ENCODE measurements around the gene ADSL. TPM values are rescaled to one million over a fixed set of nuclear protein-coding genes. Genes with fewer than 3 reads are reported as not detected.

ADSL gene
- total and polyA plus RNA-seq, 2 donors (not counting 1 experiment from before 2014, with no cell fraction given): 67.0 to 89.8 TPM

DNA sequence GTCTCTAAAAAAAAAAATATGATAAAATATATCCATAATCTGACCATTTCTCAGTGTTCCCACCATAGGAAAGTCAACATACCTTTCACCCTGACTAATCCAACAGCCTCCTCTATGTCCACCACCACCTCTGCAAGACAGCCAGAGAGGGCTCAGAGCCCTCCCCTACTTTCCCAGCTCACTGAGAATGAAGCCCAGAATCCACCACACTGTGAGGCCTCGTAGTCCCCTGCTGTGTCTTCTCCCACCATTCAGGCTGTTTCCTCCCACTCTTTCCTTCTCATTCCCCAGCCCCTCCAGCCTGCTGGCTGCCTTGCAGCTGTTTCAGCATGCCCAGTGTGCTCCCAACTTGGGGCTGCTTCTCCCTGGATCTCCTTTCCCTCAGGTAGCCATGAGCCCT, 51.1 kb downstream of the ADSL start:
- Histone ChIP-seq H3K27me3 (ENCODE audit: control insufficient read depth, insufficient read depth, low read length) (no peaks in the 10 kb centered on the region), H3K4me3 (replicated peaks in 1 of 4; ENCODE audit: control extremely low read depth in 1 of 4, insufficient read depth in 1 of 4, low read depth in 3 of 4, low read length in 4 of 4) (no peak overlapping the region), H3K9ac (ENCODE audit: insufficient read depth, low read length) (no peak overlapping the region), H3K79me2 (ENCODE audit: control insufficient read depth, insufficient read depth, low read length) (no peaks in the 10 kb centered on the region), H4K20me1 (ENCODE audit: control insufficient read depth, extremely low read depth, insufficient read depth, low read length) (no peaks in the 10 kb centered on the region), H3K36me3 (ENCODE audit: control insufficient read depth, insufficient read depth, low read length) (peaks cover 2% of the 10 kb centered on the region), H3K4me2 (ENCODE audit: extremely low read depth, insufficient read depth, low read length) (no peak overlapping the region), H3K4me1 (ENCODE audit: control insufficient read depth, extremely low read depth, insufficient read depth, low read length) (peaks cover 5% of the 10 kb centered on the region), H2AFZ (ENCODE audit: low read length) (no peak overlapping the region), H3K27ac (ENCODE audit: insufficient read depth, low read length) (peak overlapping the region; percentile 56), H3K9me3 (ENCODE audit: control insufficient read depth, insufficient read depth, low read depth, low read length) (no peaks in the 10 kb centered on the region)
- TF ChIP-seq EZH2 (IDR thresholded peaks at IDR 0.05; ENCODE audit: low read length, missing control alignments): no peak
- TF ChIP-seq, protein P1, sequence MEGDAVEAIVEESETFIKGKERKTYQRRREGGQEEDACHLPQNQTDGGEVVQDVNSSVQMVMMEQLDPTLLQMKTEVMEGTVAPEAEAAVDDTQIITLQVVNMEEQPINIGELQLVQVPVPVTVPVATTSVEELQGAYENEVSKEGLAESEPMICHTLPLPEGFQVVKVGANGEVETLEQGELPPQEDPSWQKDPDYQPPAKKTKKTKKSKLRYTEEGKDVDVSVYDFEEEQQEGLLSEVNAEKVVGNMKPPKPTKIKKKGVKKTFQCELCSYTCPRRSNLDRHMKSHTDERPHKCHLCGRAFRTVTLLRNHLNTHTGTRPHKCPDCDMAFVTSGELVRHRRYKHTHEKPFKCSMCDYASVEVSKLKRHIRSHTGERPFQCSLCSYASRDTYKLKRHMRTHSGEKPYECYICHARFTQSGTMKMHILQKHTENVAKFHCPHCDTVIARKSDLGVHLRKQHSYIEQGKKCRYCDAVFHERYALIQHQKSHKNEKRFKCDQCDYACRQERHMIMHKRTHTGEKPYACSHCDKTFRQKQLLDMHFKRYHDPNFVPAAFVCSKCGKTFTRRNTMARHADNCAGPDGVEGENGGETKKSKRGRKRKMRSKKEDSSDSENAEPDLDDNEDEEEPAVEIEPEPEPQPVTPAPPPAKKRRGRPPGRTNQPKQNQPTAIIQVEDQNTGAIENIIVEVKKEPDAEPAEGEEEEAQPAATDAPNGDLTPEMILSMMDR (conservative IDR thresholded peaks at IDR 0.05 in 1 of 2, IDR thresholded peaks at IDR 0.05 in 1 of 2; ENCODE audit: low read depth in 1 of 2, low read length in 2 of 2): no peak
- peak in 1 of 2 donors; percentile 59 for DNase-seq (ENCODE audit: low read depth in 2 of 2)

DNA sequence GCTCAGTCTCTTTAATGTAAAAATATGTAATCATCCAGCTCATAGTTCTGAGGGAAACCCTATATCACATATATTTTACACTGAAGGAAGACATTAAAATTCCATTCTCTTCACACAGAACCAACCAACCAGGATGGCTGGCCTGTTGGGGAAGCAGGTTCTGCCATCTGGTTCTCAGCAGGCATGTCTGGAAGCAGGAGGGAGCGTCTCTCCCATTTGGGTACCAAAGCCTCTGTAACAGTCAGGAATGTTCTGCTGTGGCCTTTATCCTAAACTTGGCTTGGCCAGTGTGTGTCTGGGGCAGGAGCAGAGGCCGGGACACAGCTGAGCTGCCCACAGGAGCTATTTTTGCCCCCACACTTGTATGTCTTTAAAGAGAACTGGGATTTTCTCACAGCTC, 53.3 kb downstream of the ADSL start:
- Histone ChIP-seq H3K4me3 (replicated peaks in 1 of 4; ENCODE audit: control extremely low read depth in 1 of 4, insufficient read depth in 1 of 4, low read depth in 3 of 4, low read length in 4 of 4) (no peak overlapping the region), H3K4me2 (ENCODE audit: extremely low read depth, insufficient read depth, low read length) (no peak overlapping the region), H4K20me1 (ENCODE audit: control insufficient read depth, extremely low read depth, insufficient read depth, low read length) (no peaks in the 10 kb centered on the region), H3K27ac (ENCODE audit: insufficient read depth, low read length) (no peak overlapping the region), H3K27me3 (ENCODE audit: control insufficient read depth, insufficient read depth, low read length) (no peaks in the 10 kb centered on the region), H3K9me3 (ENCODE audit: control insufficient read depth, insufficient read depth, low read depth, low read length) (no peaks in the 10 kb centered on the region), H3K9ac (ENCODE audit: insufficient read depth, low read length) (no peak overlapping the region), H3K79me2 (ENCODE audit: control insufficient read depth, insufficient read depth, low read length) (no peaks in the 10 kb centered on the region), H2AFZ (ENCODE audit: low read length) (no peak overlapping the region), H3K4me1 (ENCODE audit: control insufficient read depth, extremely low read depth, insufficient read depth, low read length) (peaks cover 5% of the 10 kb centered on the region), H3K36me3 (ENCODE audit: control insufficient read depth, insufficient read depth, low read length) (peaks cover 5% of the 10 kb centered on the region)
- TF ChIP-seq EZH2 (IDR thresholded peaks at IDR 0.05; ENCODE audit: low read length, missing control alignments): no peak
- TF ChIP-seq, protein P1 (conservative IDR thresholded peaks at IDR 0.05 in 1 of 2, IDR thresholded peaks at IDR 0.05 in 1 of 2; ENCODE audit: low read depth in 1 of 2, low read length in 2 of 2): no peak
- no peak for DNase-seq (ENCODE audit: low read depth in 2 of 2)

DNA sequence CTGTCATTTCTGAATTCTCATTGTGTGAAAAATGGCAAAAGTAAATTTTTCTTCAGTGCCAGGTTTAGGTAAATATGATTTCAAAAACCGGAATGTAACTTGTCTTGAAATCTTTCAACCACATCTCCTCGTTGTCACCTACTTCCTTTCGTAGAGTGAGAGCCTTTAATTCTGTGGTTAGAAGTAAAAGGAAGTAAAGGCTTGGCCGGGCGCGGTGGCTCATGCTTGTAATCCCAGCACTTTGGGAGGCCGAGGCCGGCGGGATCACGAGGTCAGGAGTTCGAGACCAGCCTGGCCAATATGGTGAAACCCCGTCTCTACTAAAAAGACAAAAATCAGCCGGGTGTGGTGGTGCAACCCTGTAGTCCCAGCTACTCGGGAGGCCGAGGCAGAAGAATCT, 53.9 kb downstream of the ADSL start:
- Histone ChIP-seq H3K4me1 (ENCODE audit: control insufficient read depth, extremely low read depth, insufficient read depth, low read length) (peaks cover 5% of the 10 kb centered on the region), H3K36me3 (ENCODE audit: control insufficient read depth, insufficient read depth, low read length) (peaks cover 7% of the 10 kb centered on the region), H3K9me3 (ENCODE audit: control insufficient read depth, insufficient read depth, low read depth, low read length) (no peaks in the 10 kb centered on the region), H3K9ac (ENCODE audit: insufficient read depth, low read length) (no peak overlapping the region), H3K27ac (ENCODE audit: insufficient read depth, low read length) (no peak overlapping the region), H3K27me3 (ENCODE audit: control insufficient read depth, insufficient read depth, low read length) (no peaks in the 10 kb centered on the region), H4K20me1 (ENCODE audit: control insufficient read depth, extremely low read depth, insufficient read depth, low read length) (no peaks in the 10 kb centered on the region), H3K79me2 (ENCODE audit: control insufficient read depth, insufficient read depth, low read length) (no peaks in the 10 kb centered on the region), H3K4me2 (ENCODE audit: extremely low read depth, insufficient read depth, low read length) (no peak overlapping the region), H3K4me3 (replicated peaks in 1 of 4; ENCODE audit: control extremely low read depth in 1 of 4, insufficient read depth in 1 of 4, low read depth in 3 of 4, low read length in 4 of 4) (no peak overlapping the region), H2AFZ (ENCODE audit: low read length) (no peak overlapping the region)
- no peak for DNase-seq (ENCODE audit: low read depth in 2 of 2)
- TF ChIP-seq, protein P1 (conservative IDR thresholded peaks at IDR 0.05 in 1 of 2, IDR thresholded peaks at IDR 0.05 in 1 of 2; ENCODE audit: low read depth in 1 of 2, low read length in 2 of 2): no peak
- TF ChIP-seq EZH2 (IDR thresholded peaks at IDR 0.05; ENCODE audit: low read length, missing control alignments): no peak

All from fibroblast of lung (primary cell).